MM.1S (cell line): Measurements from ENCODE around the gene OLFM1.

Source experiments
- EZH2 ChIP-seq: fragments of 300-600 bp; sonication (generic); optimal IDR thresholded peaks from 2 replicates; pipeline ENCODE3; 2017; ENCODE audit warnings: low read depth, mild to moderate bottlenecking, antibody characterized with exemption, low read length, mixed read lengths
- EZH2phosphoT487 ChIP-seq: fragments of 300-600 bp; sonication (generic); IDR thresholded peaks from 2 replicates; pipeline ENCODE4 v1.6.1; 2018; ENCODE audit warnings: antibody characterized with exemption, low read length
- TF ChIP-seq, protein P1 (sequence below): fragments of 300-600 bp; sonication (generic); IDR thresholded peaks from 2 replicates; pipeline ENCODE4 v1.5.1; 2016; ENCODE audit warnings: antibody characterized with exemption, low read length, mixed read lengths

DNA sequence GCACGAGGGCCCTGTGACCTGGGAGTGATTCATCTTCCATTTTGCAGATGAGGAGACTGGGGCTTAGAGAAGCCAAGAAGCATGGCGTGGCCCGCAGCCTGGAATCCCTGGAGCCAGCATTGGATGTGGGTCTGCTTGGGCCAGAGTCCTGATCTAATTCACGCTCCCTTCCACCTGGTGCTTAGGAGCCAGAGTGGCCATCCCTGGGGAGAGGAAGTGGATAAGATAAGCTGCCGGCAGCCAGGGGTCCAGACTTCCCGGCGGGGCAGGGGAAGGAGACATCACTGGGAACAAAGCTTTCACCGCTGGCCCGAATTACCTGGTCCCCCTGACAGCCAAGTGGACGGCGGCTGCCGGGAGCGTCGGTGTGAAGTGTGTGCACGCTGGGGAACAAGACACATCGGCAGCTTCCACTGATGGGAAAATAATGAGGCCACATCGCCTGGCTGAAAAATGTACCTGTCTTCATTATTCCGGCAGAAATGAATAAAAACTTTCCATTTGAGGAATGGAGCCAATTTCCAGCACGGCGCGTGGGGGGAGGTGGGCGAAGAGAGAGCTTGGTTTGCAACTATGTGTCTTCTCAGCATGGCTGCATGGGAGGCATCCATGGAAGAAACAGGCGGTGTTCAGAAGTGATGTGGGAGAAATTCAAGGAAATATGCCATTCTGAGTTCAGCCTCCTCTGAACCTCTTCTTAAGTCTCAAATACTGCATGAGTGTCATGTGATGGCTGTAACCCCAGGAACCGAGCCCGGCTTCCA lies 78.5 kb downstream of the OLFM1 start:
- TF ChIP-seq, protein P1, sequence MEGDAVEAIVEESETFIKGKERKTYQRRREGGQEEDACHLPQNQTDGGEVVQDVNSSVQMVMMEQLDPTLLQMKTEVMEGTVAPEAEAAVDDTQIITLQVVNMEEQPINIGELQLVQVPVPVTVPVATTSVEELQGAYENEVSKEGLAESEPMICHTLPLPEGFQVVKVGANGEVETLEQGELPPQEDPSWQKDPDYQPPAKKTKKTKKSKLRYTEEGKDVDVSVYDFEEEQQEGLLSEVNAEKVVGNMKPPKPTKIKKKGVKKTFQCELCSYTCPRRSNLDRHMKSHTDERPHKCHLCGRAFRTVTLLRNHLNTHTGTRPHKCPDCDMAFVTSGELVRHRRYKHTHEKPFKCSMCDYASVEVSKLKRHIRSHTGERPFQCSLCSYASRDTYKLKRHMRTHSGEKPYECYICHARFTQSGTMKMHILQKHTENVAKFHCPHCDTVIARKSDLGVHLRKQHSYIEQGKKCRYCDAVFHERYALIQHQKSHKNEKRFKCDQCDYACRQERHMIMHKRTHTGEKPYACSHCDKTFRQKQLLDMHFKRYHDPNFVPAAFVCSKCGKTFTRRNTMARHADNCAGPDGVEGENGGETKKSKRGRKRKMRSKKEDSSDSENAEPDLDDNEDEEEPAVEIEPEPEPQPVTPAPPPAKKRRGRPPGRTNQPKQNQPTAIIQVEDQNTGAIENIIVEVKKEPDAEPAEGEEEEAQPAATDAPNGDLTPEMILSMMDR, result no peak
- TF ChIP-seq EZH2 (no peak), EZH2phosphoT487 (no peak)
